GM21390 (cell line): ENCODE results near the gene CCR6.
A peak's percentile ranks its signal among the peaks of the same experiment; 100 is the strongest.
"Not testable (repeated sequence)": the region's sequence is repeated elsewhere in the genome, so short reads cannot be mapped to it uniquely, and the experiment has no call there.

Experiments used
- ATAC-seq: cut with Tn5 transposase; IDR thresholded peaks from one replicate; pipeline ENCODE4 v1.9.1; 2021; ENCODE audit not compliant: unreplicated experiment

The CCR6 gene

GRCh38 chr6:167167699-167168098 lies 44.8 kb downstream of the CCR6 start:
- not testable (repeated sequence) for ATAC-seq

GRCh38 chr6:167168296-167168695 lies 45.4 kb downstream of the CCR6 start:
- not testable (repeated sequence) for ATAC-seq

- not testable (repeated sequence) for ATAC-seq
Measured at GRCh38 chr6:167169867-167170266, 47.0 kb downstream of the CCR6 start.

- ATAC-seq = not testable (repeated sequence)
Measured at GRCh38 chr6:167171300-167171699, 48.4 kb downstream of the CCR6 start.

GRCh38 chr6:167172011-167172410 lies 49.1 kb downstream of the CCR6 start:
- ATAC-seq = not testable (repeated sequence)

GRCh38 chr6:167177271-167177670 lies 54.4 kb downstream of the CCR6 start:
- ATAC-seq = not testable (repeated sequence)

- not testable (repeated sequence) for ATAC-seq
Measured at GRCh38 chr6:167178896-167179655, 56.2 kb downstream of the CCR6 start.

GRCh38 chr6:167180086-167180485 lies 57.2 kb downstream of the CCR6 start:
- ATAC-seq = not testable (repeated sequence)

- ATAC-seq = not testable (repeated sequence)
Measured at GRCh38 chr6:167181351-167181750, 58.5 kb downstream of the CCR6 start.

GRCh38 chr6:167182913-167183314 lies 60.0 kb downstream of the CCR6 start:
- ATAC-seq = peak; percentile 78

- not testable (repeated sequence) for ATAC-seq
Measured at GRCh38 chr6:167185101-167185500, 62.2 kb downstream of the CCR6 start.

GRCh38 chr6:167187275-167187674 lies 64.4 kb downstream of the CCR6 start:
- not testable (repeated sequence) for ATAC-seq
